Stimulated activated CD8-positive, alpha-beta memory T cell treated with anti-CD3 and anti-CD28 coated beads, Interleukin-2, amount 100 ng/mL, for 1 hour (primary cell): ENCODE data around the gene SNX9.
"Not testable (repeated sequence)": the region's sequence is repeated elsewhere in the genome, so short reads cannot be mapped to it uniquely, and the experiment has no call there.

Experiments used
- DNase-seq, 2 donors: peaks; one replicate each; pipeline ENCODE4 v3.0.0-alpha.2; 2020; ENCODE audit warnings: low read depth in 2 of 2

SNX9 gene

GRCh38 chr6:157831424-157832249 lies 8.6 kb downstream of the SNX9 start:
- DNase-seq, result no peak

- no peak for DNase-seq
Measured at GRCh38 chr6:157832250-157832967, 9.4 kb downstream of the SNX9 start.

- no peak for DNase-seq
Measured at GRCh38 chr6:157834549-157834948, 11.5 kb downstream of the SNX9 start.

- DNase-seq, result no peak
Measured at GRCh38 chr6:157838718-157839430, 15.8 kb downstream of the SNX9 start.

- DNase-seq, result no peak
Measured at GRCh38 chr6:157839606-157840005, 16.6 kb downstream of the SNX9 start.

- no peak for DNase-seq
Measured at GRCh38 chr6:157840261-157840660, 17.2 kb downstream of the SNX9 start.

- no peak for DNase-seq
Measured at GRCh38 chr6:157840776-157841175, 17.7 kb downstream of the SNX9 start.

GRCh38 chr6:157841211-157841840 lies 18.3 kb downstream of the SNX9 start:
- no peak for DNase-seq

GRCh38 chr6:157842212-157842611 lies 19.2 kb downstream of the SNX9 start:
- no peak for DNase-seq

GRCh38 chr6:157844196-157844595 lies 21.1 kb downstream of the SNX9 start:
- DNase-seq, result not testable (repeated sequence)

GRCh38 chr6:157845493-157846259 lies 22.6 kb downstream of the SNX9 start:
- DNase-seq, result no peak

GRCh38 chr6:157847846-157848245 lies 24.8 kb downstream of the SNX9 start:
- DNase-seq, result no peak

GRCh38 chr6:157848693-157849092 lies 25.6 kb downstream of the SNX9 start:
- DNase-seq, result no peak

- DNase-seq, result no peak
Measured at GRCh38 chr6:157849288-157850017, 26.4 kb downstream of the SNX9 start.

GRCh38 chr6:157850030-157850429 lies 27.0 kb downstream of the SNX9 start:
- DNase-seq, result no peak

GRCh38 chr6:157853018-157853805 lies 30.2 kb downstream of the SNX9 start:
- DNase-seq, result no peak

GRCh38 chr6:157853902-157854502 lies 31.0 kb downstream of the SNX9 start:
- DNase-seq, result no peak

- no peak for DNase-seq
Measured at GRCh38 chr6:157855325-157855724, 32.3 kb downstream of the SNX9 start.

GRCh38 chr6:157855804-157856203 lies 32.8 kb downstream of the SNX9 start:
- DNase-seq, result not testable (repeated sequence)
